CD4-positive, alpha-beta T cell treated with Interleukin-4 for 1 hour (primary cell): ENCODE measurements around the gene E4F1.
"Not testable (repeated sequence)": the region's sequence is repeated elsewhere in the genome, so short reads cannot be mapped to it uniquely, and the experiment has no call there.

ENCODE experiments used
- DNase-seq, 2 donors: peaks; one replicate each; pipeline ENCODE4 v3.0.0-alpha.2; 2020 to 2022

Gene E4F1

DNA sequence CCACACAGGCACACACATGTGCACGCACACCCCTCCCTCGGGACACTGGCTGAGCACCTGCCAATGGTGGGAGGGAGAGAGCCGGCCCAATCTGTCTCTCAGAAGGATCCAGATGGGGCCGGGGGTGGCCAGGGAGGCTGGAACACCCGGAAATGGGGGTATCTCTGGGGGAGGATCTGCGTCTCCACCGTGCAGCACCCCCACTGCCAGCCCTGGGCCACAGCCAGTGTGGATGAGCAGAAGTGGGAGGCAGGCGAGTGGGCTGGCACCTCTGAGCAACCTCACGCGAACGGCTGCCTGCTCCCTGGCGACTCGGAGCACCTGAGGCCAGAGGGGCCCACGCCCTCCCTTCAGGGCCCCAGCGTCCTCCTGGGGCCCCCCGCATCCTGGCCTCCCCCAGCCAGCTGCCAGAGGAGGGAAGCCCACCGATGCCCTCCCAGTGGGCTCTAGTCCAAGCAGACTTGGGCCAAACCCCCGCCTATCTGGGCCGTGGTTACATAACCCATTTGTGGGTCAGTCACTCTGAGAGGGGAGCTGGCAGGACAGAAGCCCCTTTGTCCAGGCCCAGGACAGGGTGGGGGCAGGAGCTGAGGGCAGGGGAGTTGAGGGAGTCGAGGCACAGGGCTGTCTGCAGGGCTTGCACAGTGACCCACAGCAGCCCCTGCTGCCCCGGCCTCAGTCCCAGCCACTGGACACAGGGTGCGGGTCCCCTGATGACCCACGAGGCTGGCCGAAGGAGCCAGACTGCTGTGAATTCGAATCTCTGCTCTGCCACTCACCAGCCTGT is 32.5 kb upstream of the E4F1 start:
- DNase-seq, result no peak

DNA sequence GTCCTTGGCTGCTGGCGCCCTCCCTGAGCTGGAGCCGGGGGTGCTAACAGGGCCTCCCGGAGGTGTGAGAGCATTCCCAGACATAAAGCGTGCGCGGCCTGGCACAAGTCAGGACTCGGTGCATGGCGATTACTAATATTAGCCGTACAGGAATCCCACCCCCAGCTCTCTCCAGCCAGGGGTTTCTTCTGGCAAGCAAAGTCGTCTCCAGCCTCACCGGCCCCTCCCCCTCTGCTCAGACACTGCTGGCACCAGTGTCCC is 32.0 kb upstream of the E4F1 start:
- DNase-seq, result no peak

DNA sequence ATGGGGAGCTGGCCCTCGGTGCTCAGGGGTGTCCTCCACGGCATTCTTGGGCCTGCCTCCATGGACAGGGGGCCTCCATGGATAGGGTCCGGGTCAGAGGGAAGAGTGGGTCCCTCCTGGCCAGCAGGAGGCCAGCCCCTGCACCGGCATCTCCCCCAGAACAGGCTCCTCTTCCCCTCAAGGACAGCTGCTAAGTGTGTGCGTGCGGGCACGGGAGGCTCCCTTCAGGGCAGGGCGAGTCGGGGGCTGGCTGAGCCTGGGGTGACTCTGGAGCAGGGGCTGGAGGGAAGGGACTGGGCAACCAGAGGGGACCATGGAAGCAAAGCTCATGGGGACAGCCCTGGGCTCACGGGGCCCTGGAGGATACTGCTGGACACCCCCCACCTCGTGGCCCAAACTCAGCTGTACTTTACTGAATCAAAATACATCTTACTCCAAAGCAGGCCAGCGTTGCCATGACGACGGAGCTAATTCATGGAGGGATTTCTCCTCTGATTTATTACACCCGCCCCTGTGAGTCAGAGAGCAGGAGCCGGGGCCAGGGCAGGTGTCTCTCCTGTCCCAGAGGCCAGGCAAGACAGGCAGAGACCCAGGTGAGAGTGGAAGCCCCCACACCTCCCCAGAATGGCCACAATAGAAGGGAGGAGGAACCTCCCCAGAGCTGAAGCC is 29.1 kb upstream of the E4F1 start:
- no peak for DNase-seq

GRCh38 chr16:2194852-2195321 is 28.5 kb upstream of the E4F1 start:
- peak; percentile 66 to 70 for DNase-seq

DNA sequence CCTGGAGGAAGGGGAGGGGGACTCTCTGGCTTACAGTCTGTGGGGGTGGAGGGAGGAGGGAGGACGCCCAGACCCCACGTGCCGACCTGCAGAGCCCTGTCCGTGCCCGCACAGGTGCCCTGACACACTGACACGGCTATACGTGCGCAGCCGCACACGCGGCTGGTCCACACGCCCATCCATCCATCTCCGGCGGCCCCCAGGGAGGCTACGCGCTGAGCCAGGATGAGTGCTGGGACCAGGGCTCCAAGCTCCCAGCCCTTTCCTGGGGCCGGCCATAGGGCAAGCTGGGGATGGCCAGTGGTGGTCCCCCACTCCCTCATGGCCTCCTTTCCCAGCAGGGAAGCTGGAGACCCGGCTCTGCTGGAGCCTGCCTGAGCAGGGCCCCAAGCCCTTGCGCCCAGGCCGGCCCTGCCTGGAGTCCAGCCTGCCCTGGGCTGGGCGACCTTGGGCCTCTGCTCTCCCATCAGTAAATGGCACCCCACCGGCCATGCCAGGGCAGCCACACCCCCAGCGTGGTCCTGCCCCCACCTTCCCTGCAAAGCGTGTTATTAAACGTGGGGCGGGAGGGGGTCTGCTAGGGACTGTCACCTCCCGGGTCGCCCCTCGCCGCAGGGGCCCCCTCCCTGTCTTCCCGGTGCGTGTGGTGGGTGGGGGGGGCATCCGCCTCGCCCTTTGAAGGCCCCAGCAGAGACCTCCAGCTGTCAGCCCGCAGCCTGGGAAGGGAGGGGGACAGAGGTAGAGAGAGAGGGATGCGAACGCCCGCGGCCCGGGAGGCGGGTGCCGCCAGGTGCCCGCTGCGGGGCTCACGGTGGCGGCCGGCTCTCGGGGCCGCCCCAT is 27.8 kb upstream of the E4F1 start:
- no peak for DNase-seq

DNA sequence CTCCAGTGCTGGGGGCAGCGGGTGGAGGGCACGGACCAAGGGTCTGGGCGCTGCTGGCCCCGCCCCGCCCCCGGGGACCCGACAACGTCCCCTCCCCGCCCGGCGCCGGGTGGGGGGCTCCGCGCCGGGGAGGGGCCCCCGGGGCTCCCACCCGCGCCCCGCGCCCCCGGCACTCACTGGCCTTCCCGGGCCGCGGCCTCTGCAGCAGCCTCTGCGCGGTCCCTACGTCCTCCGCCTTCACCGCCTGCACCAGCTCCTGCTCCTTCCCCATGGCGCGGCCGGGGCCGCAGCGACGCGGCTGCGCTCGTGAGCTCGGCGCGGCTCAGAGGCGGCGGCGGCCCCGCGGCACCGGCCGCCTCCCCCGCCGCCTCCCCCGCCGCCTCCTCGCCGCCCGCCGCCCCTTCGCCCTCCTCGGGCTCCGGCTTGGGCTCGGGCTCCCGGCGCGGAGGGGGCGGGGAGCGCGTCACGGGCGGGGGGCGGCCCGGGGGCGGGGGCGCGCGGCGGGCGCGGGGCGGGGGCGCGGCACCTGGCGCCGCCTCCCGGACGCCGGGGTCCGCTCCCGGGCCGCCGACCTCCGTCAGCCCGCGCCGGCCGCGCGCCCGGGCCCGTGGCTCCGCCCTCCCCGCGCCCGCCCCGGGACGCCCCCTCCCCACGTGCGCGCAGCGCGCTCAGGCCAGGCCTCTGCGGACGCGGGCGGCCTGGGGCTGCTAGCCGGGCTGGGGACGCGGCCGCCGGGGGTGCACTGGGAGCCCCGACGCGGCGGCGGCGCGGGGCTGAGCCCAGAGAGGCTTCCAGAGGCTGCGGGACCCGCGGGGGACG is 27.0 kb upstream of the E4F1 start, which contains the start of gene CASKIN1:
CASKIN1 (minus strand) TSS at position 444 of the 819 bp plus-strand sequence; CDS start at position 271, 173 bp downstream.
- DNase-seq, result no peak

DNA sequence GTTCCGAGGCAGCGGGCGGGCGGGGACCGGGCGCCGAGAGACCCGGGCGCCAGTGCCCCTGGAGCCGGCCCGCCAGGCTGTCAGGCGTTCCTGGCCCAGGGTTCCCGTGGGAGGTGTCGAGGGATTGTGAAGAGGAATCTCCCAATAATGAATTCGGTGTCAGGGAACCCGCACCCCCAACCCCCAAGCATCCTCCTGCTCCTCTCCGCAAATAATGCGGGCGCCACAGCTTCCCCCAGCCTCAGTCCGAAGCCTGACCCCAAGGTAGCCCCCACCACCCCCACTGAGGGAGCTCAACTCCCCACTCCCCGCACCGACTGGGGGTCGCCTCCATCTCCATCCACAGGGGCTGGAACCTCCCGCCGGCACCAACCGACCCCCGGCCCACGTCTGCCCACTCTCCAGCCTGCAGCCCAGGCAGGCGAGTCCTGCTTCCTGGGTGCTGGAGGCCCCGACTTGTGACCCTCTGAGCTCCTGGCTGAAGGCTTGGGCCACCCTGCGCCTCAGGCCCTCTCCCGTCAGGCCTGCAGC is 26.3 kb upstream of the E4F1 start:
- no peak for DNase-seq

DNA sequence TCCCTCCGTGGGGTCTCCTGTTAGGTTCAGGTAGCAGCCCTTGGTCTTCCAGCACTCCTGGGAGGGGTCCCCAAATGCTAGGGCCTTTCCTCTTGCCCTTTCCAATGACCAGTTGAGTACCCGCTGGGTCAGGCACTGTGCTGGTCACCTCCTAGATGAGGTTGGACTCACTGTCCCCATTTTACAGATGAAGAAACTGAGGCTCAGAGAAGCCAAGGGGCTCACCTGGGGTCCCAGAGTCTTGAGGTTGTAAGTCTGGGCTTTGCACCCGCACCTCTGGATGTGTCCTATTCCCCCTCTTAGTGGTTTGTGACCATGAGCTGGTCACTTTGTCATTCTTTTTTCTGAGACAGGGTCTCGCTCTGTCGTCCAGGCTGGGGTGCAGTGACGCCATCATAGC is 25.6 kb upstream of the E4F1 start:
- no peak for DNase-seq

GRCh38 chr16:2198283-2198682 is 25.1 kb upstream of the E4F1 start:
- no peak for DNase-seq

DNA sequence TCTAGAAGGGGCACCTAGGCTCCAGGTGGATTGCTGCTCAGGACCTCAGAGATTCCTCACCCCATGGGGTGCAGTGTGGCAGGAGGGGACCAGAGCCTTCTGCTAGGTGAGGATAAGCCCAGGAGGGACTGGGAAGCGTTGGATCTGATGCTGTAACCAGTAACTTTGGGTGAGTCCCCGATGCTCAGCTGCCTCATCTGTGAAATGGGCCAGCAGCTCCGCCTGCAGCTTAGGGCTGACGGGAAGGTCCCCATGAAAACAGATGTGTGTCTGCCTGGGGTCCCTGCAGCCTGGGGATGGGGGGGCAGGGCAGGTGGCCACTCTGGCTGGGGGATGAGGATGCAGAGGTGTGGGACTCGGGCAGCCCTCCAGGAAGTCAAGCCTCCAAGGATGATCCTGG is 24.3 kb upstream of the E4F1 start:
- DNase-seq, result no peak

GRCh38 chr16:2199621-2200139 is 23.7 kb upstream of the E4F1 start:
- DNase-seq, result no peak

DNA sequence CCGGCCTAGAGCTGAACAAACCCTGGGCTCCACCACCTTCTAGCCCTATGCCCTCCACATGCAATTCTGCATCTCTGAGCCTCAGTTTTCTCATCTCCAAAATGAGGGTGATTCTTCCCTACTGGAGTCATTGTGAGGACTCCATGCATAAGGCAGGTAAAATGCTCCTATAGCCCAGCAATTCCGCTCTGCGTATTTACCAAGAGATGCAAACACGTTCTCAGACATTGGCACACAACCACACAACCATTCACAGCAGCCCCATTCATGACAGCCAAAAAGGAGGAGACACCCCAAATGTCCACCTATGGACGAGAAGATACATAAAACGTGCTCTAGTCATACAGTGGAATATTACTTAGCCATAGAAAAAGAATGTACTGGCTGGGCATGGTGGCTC is 23.1 kb upstream of the E4F1 start:
- no peak for DNase-seq

DNA sequence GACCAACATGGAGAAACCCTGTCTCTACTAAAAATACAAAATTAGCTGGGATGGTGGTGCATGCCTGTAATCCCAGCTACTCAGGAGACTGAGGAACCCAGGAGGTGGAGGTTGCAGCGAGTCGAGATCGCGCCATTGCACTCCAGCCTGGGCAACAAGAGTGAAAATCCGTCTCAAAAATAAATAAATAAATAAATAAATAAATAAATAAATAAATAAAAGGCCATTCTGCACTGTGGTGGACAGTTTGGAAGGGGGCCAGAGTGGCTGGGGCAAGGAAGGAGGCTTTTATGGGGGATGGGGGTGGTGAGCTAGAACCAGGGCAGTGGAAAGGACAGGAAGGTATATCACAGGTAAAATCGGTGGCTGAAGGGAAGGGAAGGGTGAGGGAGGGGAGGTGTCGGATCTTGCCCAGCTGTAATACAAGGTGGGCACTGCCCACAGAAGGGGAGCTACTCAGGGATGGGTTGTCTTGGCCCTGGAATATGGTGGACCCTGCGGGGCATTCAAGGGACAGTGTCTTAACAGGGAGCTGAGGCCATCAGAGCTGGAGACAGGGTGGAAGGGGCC is 20.2 kb upstream of the E4F1 start:
- not testable (repeated sequence) for DNase-seq

GRCh38 chr16:2204416-2205103 is 18.8 kb upstream of the E4F1 start:
- no peak for DNase-seq

DNA sequence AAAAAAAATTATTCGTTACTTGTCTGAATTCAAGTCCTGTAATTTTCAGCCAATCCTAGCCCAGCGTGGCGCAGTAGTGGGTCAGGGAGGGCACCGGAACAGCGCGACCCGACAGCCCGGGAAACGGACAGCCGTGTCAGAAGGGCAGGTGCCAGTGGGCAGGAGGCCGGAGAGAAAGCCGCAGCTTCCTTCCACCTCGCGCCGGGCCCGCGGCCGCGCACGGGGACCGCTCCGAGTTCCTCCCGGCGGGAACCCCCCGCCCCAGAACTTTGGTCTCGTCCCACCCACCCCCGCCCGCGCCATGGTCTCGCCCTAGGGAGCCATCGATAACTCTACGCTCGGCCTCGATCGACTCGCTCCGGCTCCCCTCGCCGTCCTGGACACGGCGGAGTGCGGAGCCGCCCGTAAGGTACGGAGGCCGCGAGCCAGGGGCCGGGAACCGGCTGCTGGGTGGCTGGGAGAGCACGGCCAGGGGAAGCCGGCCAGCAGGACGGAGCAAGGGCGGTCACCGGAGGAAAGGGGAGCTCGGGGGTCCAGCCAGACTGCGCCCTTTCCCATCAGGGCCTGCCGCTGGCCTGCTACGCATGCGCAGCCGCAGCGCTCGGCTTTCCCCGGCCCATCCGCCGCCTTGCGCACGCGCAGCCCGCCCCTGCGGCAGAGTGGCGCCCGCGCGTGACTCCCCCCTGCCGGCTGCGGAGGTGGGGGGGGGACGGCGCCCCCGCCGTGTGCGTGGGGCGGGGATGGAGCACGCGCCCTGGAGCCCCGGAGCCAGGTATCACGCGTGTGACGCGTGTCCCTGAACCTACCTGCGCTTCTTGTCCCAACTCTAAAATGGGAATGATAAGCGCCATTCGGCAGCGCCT is 18.1 kb upstream of the E4F1 start, which contains the start of gene MLST8:
MLST8 (plus strand) TSS at position 351 of the 863 bp plus-strand sequence. CDS start 632 bp downstream, outside the sequence.
- peak; percentile 89 to 93 for DNase-seq

DNA sequence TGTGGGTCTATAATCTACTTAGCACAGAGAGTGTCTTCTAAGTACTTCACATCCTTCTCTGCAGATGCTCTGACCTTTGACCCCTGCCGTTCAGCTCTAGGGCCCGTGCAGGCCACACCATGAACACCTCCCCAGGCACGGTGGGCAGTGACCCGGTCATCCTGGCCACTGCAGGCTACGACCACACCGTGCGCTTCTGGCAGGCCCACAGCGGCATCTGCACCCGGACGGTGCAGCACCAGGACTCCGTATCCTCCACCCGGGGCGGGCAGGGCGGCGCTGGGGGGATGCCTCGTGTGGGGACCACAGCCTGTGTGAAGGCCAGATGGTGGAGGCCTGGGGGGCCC is 17.5 kb upstream of the E4F1 start:
- DNase-seq, result no peak

- DNase-seq, result no peak
Observed at GRCh38 chr16:2206420-2206779, 17.0 kb upstream of the E4F1 start.

GRCh38 chr16:2206780-2207433 is 16.5 kb upstream of the E4F1 start:
- DNase-seq, result no peak

DNA sequence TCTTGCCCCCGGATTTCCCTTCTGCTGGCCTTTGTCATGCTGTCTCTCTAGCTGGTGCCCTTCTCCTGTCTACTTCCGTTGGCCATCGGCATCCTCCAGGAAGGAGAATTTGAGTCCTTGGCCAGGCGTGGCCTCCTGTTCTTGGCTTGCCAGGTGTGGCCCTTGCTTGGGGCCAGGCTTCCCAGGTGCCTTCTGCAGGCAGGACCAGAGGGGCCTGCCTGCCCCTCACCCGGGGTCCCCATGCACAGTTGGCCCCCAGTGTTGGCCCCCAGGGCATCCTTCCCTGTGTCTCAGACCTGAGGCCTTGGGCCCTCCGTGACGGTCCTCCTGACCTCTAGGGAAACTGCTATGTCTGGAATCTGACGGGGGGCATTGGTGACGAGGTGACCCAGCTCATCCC is 15.5 kb upstream of the E4F1 start:
- DNase-seq, result no peak

DNA sequence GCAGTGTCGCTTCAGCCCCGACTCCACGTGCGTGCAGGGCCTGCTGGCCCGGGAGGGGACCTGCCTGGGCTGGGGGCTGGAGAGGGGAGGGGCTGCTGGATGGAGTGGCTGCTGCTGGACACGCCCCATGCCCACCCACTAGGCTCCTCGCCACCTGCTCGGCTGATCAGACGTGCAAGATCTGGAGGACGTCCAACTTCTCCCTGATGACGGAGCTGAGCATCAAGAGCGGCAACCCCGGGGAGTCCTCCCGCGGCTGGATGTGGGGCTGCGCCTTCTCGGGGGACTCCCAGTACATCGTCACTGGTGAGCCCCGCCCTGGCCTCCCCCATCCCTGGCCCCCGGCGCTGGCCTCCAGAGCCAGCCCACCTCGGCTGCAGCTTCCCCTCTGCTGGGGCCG is 15.1 kb upstream of the E4F1 start:
- DNase-seq, result no peak
